Peyer's patch (tissue), 4 donors: Measurements from ENCODE around the gene TNFRSF13B.

Source experiments
- CTCF ChIP-seq, 6 experiments: fragments of 450-650 bp in 4 of 6; fragments of 200-600 bp in 2 of 6; sonication (generic) in 1 of 6; IDR thresholded peaks; one replicate each; pipeline ENCODE4 v1.5.1; 2017 to 2019; ENCODE audit warnings: antibody characterized with exemption in 6 of 6, mild to moderate bottlenecking in 3 of 6, moderate library complexity in 1 of 6
- POLR2A ChIP-seq, 2 donors: fragments of 450-650 bp; IDR thresholded peaks; one replicate each; pipeline ENCODE4 v1.5.1; 2017; ENCODE audit warnings: antibody characterized with exemption in 2 of 2, mild to moderate bottlenecking in 2 of 2, moderate library complexity in 2 of 2

GRCh38 chr17:16926061-16926511 lies 45.8 kb downstream of the TNFRSF13B start:
- TF ChIP-seq POLR2A (IDR thresholded peaks at IDR 0.05) (no peak), CTCF (IDR thresholded peaks at IDR 0.05) (no peak)
